NCI-H345 treated with DMSO at 0.1 percent for 48 hours (cell line): ENCODE data around the gene PLCH2.

Experiments
- DNase-seq: peaks from one replicate; lab custom pipeline; 2025; ENCODE audit not compliant: unreplicated experiment; lab: John Stamatoyannopoulos, UW

PLCH2 gene

GRCh38 chr1:2508751-2509150 lies 32.7 kb downstream of the PLCH2 start:
- no peak for DNase-seq

GRCh38 chr1:2509589-2509988 lies 33.5 kb downstream of the PLCH2 start:
- DNase-seq, result no peak

GRCh38 chr1:2510366-2511155 lies 34.5 kb downstream of the PLCH2 start:
- DNase-seq, result no peak

GRCh38 chr1:2512862-2513421 lies 36.9 kb downstream of the PLCH2 start:
- no peak for DNase-seq

GRCh38 chr1:2513939-2514652 lies 38.0 kb downstream of the PLCH2 start:
- DNase-seq, result no peak

- no peak for DNase-seq
Observed at GRCh38 chr1:2514863-2515762, 39.0 kb downstream of the PLCH2 start.

GRCh38 chr1:2515763-2516080 lies 39.6 kb downstream of the PLCH2 start:
- no peak for DNase-seq

GRCh38 chr1:2516124-2516523 lies 40.0 kb downstream of the PLCH2 start:
- no peak for DNase-seq

GRCh38 chr1:2516946-2517345 lies 40.9 kb downstream of the PLCH2 start:
- no peak for DNase-seq

GRCh38 chr1:2517966-2518365 lies 41.9 kb downstream of the PLCH2 start:
- DNase-seq, result no peak

GRCh38 chr1:2518528-2518927 lies 42.4 kb downstream of the PLCH2 start:
- no peak for DNase-seq

GRCh38 chr1:2519029-2519685 lies 43.1 kb downstream of the PLCH2 start:
- no peak for DNase-seq

GRCh38 chr1:2519729-2520128 lies 43.6 kb downstream of the PLCH2 start:
- DNase-seq, result no peak

- DNase-seq, result no peak
Observed at GRCh38 chr1:2520206-2520605, 44.1 kb downstream of the PLCH2 start.

GRCh38 chr1:2520806-2521205 lies 44.7 kb downstream of the PLCH2 start:
- DNase-seq, result no peak

- no peak for DNase-seq
Observed at GRCh38 chr1:2522230-2522629, 46.1 kb downstream of the PLCH2 start.

- no peak for DNase-seq
Observed at GRCh38 chr1:2523191-2523890, 47.3 kb downstream of the PLCH2 start.

- DNase-seq, result no peak
Observed at GRCh38 chr1:2523891-2524609, 48.0 kb downstream of the PLCH2 start.

- DNase-seq, result no peak
Observed at GRCh38 chr1:2525572-2525919, 49.5 kb downstream of the PLCH2 start.
